Measurements from ENCODE around the gene PLTP. TPM values are rescaled to one million over a fixed set of nuclear protein-coding genes. Genes with fewer than 3 reads are reported as not detected.
"Not testable (repeated sequence)": the region's sequence is repeated elsewhere in the genome, so short reads cannot be mapped to it uniquely, and the experiment has no call there.

PLTP gene
- total RNA-seq, 3 donors from 2014 or later (not counting 1 experiment from before 2014, with no cell fraction given) = 0.63 to 3.5 (median 3.2) TPM

GRCh38 chr20:45933266-45934045 lies 21.5 kb upstream of the PLTP start:
- Histone ChIP-seq H3K4me3 (ENCODE audit: low read length) (peak overlapping the region; percentile 99), H3K27me3 (ENCODE audit: control insufficient read depth, insufficient read depth, low read length) (no peaks in the 10 kb centered on the region), H3K9me3 (ENCODE audit: control insufficient read depth, insufficient read depth, low read length) (no peaks in the 10 kb centered on the region), H3K27ac (ENCODE audit: low read length) (peak overlapping the region; percentile 98), H3K4me1 (ENCODE audit: control insufficient read depth, insufficient read depth, low read length) (peaks cover 26% of the 10 kb centered on the region), H3K36me3 (ENCODE audit: control insufficient read depth, insufficient read depth, low read length) (peaks cover 13% of the 10 kb centered on the region)
- DNase-seq = peak; percentile 46 to 77
- Mint-ChIP-seq H3K27ac (peak overlapping the region; percentile 96 to 97), H3K27me3 (ENCODE audit: low read depth in 2 of 2) (no peaks in the 10 kb centered on the region), H3K9me3 (no peaks in the 10 kb centered on the region), H3K4me3 (peak overlapping the region; percentile 96), H3K4me1 (peaks cover 22 to 29% of the 10 kb centered on the region in 2 donors), H3K36me3 (no peaks in the 10 kb centered on the region)
- WGBS (ENCODE audit: insufficient coverage) = 28% methylated on average over 21 of the region's 22 CpGs
- no peak for ATAC-seq
- intact Hi-C loops (cut with micrococcal nuclease) = loop anchor here (1.0 to 2.0 kb wide), 4 partner anchors 29 to 77 kb away; partner anchors contain the start of genes ACOT8, CTSA, NEURL2 and ZSWIM1
- no peak for TF ChIP-seq CTCF (IDR thresholded peaks at IDR 0.05)

GRCh38 chr20:45931680-45932079 lies 19.7 kb upstream of the PLTP start:
- intact Hi-C loops (cut with micrococcal nuclease); H3K36me3 Mint-ChIP-seq; H3K36me3 ChIP-seq (ENCODE audit: control insufficient read depth, insufficient read depth, low read length); H3K4me3 Mint-ChIP-seq; H3K9me3 Mint-ChIP-seq; H3K27ac Mint-ChIP-seq; H3K27me3 Mint-ChIP-seq (ENCODE audit: low read depth in 2 of 2); ATAC-seq; H3K27me3 ChIP-seq (ENCODE audit: control insufficient read depth, insufficient read depth, low read length); H3K9me3 ChIP-seq (ENCODE audit: control insufficient read depth, insufficient read depth, low read length); DNase-seq; H3K27ac ChIP-seq (ENCODE audit: low read length); H3K4me3 ChIP-seq (ENCODE audit: low read length): not testable (repeated sequence)
- WGBS (ENCODE audit: insufficient coverage) = 98% methylated on average over 16 of the region's 17 CpGs
- H3K4me1 ChIP-seq (ENCODE audit: control insufficient read depth, insufficient read depth, low read length) = peaks cover 20% of the 10 kb centered on the region
- H3K4me1 Mint-ChIP-seq = peaks cover 8 to 23% of the 10 kb centered on the region in 2 donors

- Histone ChIP-seq H3K27ac (ENCODE audit: low read length) (no peak overlapping the region), H3K36me3 (ENCODE audit: control insufficient read depth, insufficient read depth, low read length) (no peaks in the 10 kb centered on the region), H3K27me3 (ENCODE audit: control insufficient read depth, insufficient read depth, low read length) (no peaks in the 10 kb centered on the region), H3K4me1 (ENCODE audit: control insufficient read depth, insufficient read depth, low read length) (no peaks in the 10 kb centered on the region), H3K9me3 (ENCODE audit: control insufficient read depth, insufficient read depth, low read length) (no peaks in the 10 kb centered on the region), H3K4me3 (ENCODE audit: low read length) (no peak overlapping the region)
- intact Hi-C loops (cut with micrococcal nuclease) = no loop called here
- Mint-ChIP-seq H3K4me3 (no peak overlapping the region), H3K4me1 (peaks cover 0 to 13% of the 10 kb centered on the region in 2 donors), H3K27ac (peak overlapping the region in 1 of 2 donors; percentile 50), H3K9me3 (no peaks in the 10 kb centered on the region), H3K27me3 (ENCODE audit: low read depth in 2 of 2) (no peaks in the 10 kb centered on the region), H3K36me3 (no peaks in the 10 kb centered on the region)
- no peak for TF ChIP-seq CTCF (IDR thresholded peaks at IDR 0.05)
- WGBS (ENCODE audit: insufficient coverage) = 93% methylated on average over 14 of the region's 14 CpGs
- no peak for ATAC-seq
- no peak for DNase-seq
These were observed 15.3 kb upstream of the PLTP start for GRCh38 chr20:45927071-45927878.

GRCh38 chr20:45926731-45927070 lies 14.7 kb upstream of the PLTP start:
- no peak for TF ChIP-seq CTCF (IDR thresholded peaks at IDR 0.05)
- H3K27ac Mint-ChIP-seq = no peak overlapping the region
- intact Hi-C loops (cut with micrococcal nuclease) = no loop called here
- ATAC-seq = no peak
- H3K27me3 Mint-ChIP-seq (ENCODE audit: low read depth in 2 of 2) = peaks cover 2 to 4% of the 10 kb centered on the region in 2 donors
- Histone ChIP-seq H3K27ac (ENCODE audit: low read length) (no peak overlapping the region), H3K36me3 (ENCODE audit: control insufficient read depth, insufficient read depth, low read length) (no peaks in the 10 kb centered on the region), H3K9me3 (ENCODE audit: control insufficient read depth, insufficient read depth, low read length) (no peaks in the 10 kb centered on the region), H3K4me1 (ENCODE audit: control insufficient read depth, insufficient read depth, low read length) (no peaks in the 10 kb centered on the region), H3K4me3 (ENCODE audit: low read length) (no peak overlapping the region), H3K27me3 (ENCODE audit: control insufficient read depth, insufficient read depth, low read length) (peaks cover 2% of the 10 kb centered on the region)
- no peak for DNase-seq
- H3K36me3 Mint-ChIP-seq = no peaks in the 10 kb centered on the region
- 96% methylated on average over 2 of the region's 2 CpGs for WGBS (ENCODE audit: insufficient coverage)
- H3K9me3 Mint-ChIP-seq = no peaks in the 10 kb centered on the region
- H3K4me1 Mint-ChIP-seq = peaks cover 0 to 13% of the 10 kb centered on the region in 2 donors
- H3K4me3 Mint-ChIP-seq = no peak overlapping the region

Data from natural killer cell (primary cell).